ENCODE measurements around the gene CYP2C8.

Gene CYP2C8

GRCh38 chr10:95056744-95057363 is 12.4 kb downstream of the CYP2C8 start:
- H3K4me2 ChIP-seq (ENCODE audit: low read depth, low read length) = no peak overlapping the region
- H3K9me2 ChIP-seq (replicated peaks; ENCODE audit: insufficient read depth, low read length) = no peaks in the 10 kb centered on the region
- H3K79me2 ChIP-seq (ENCODE audit: low read length) = no peaks in the 10 kb centered on the region
- no peaks in the 10 kb centered on the region for H3F3A ChIP-seq (ENCODE audit: insufficient read depth, low read length)
- H3K9ac ChIP-seq (ENCODE audit: low read length) = no peak overlapping the region
- no peak overlapping the region for H3K4me3 ChIP-seq (ENCODE audit: low read length)
- no peak for DNase-seq
- no peaks in the 10 kb centered on the region for H3K36me3 ChIP-seq (replicated peaks; ENCODE audit: insufficient read depth, low read length)
- no peaks in the 10 kb centered on the region for H3K4me1 ChIP-seq (ENCODE audit: low read length)
- H3K27ac ChIP-seq (ENCODE audit: low read length) = no peak overlapping the region
- H2AFZ ChIP-seq (ENCODE audit: low read length) = no peak overlapping the region
- no peaks in the 10 kb centered on the region for H3K9me3 ChIP-seq (replicated peaks; ENCODE audit: insufficient read depth, low read length)
- H4K20me1 ChIP-seq (ENCODE audit: insufficient read depth, low read length) = no peaks in the 10 kb centered on the region
- TF ChIP-seq EZH2 (optimal IDR thresholded peaks at IDR 0.05; ENCODE audit: low read depth, low read length) (no peak), EZH2phosphoT487 (IDR thresholded peaks at IDR 0.05; ENCODE audit: low read length) (no peak)
- no peaks in the 10 kb centered on the region for H3K27me3 ChIP-seq (replicated peaks; ENCODE audit: insufficient read depth, low read length)

DNA sequence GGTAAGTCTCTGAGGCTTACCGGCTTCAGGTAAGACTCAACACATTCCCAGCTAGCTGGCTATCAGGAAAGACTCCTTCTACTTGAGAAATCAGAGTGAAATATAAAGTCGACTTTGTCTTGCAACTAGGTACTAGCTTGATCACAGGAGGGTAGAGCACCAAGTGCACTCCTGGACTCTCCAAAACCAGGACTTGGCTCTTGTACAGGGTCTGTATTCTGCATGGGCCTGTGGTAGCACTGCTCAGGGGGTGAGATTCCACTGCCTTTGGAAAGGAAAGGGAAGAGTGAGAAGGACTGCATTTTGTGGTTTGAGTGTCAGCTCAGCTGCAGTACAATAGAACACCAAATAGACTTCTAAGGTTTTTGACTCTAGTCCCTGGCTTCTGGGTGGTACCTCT is 19.4 kb downstream of the CYP2C8 start:
- Histone ChIP-seq H3K79me2 (ENCODE audit: low read length) (no peaks in the 10 kb centered on the region), H3K27me3 (replicated peaks; ENCODE audit: insufficient read depth, low read length) (no peaks in the 10 kb centered on the region), H3K4me2 (ENCODE audit: low read depth, low read length) (no peak overlapping the region), H3K36me3 (replicated peaks; ENCODE audit: insufficient read depth, low read length) (no peaks in the 10 kb centered on the region), H2AFZ (ENCODE audit: low read length) (no peak overlapping the region), H3F3A (ENCODE audit: insufficient read depth, low read length) (no peaks in the 10 kb centered on the region), H3K9ac (ENCODE audit: low read length) (no peak overlapping the region), H3K4me3 (ENCODE audit: low read length) (no peak overlapping the region), H3K9me2 (replicated peaks; ENCODE audit: insufficient read depth, low read length) (no peaks in the 10 kb centered on the region), H3K9me3 (replicated peaks; ENCODE audit: insufficient read depth, low read length) (no peaks in the 10 kb centered on the region), H3K27ac (ENCODE audit: low read length) (no peak overlapping the region), H3K4me1 (ENCODE audit: low read length) (no peaks in the 10 kb centered on the region), H4K20me1 (ENCODE audit: insufficient read depth, low read length) (no peaks in the 10 kb centered on the region)
- no peak for DNase-seq
- TF ChIP-seq CTCF (IDR thresholded peaks at IDR 0.05; ENCODE audit: low read length) (no peak), EZH2 (optimal IDR thresholded peaks at IDR 0.05; ENCODE audit: low read depth, low read length) (no peak), EZH2phosphoT487 (IDR thresholded peaks at IDR 0.05; ENCODE audit: low read length) (no peak)

GRCh38 chr10:95048206-95048605 is 21.1 kb downstream of the CYP2C8 start:
- H3K4me3 ChIP-seq (ENCODE audit: low read length) = no peak overlapping the region

More at GRCh38 chr10:95048206-95048605, 21.1 kb downstream of the CYP2C8 start:
- no peak overlapping the region for H3K27ac ChIP-seq (ENCODE audit: low read length)
- H4K20me1 ChIP-seq (ENCODE audit: insufficient read depth, low read length) = no peaks in the 10 kb centered on the region
- no peaks in the 10 kb centered on the region for H3K27me3 ChIP-seq (replicated peaks; ENCODE audit: insufficient read depth, low read length)
- no peak overlapping the region for H3K4me2 ChIP-seq (ENCODE audit: low read depth, low read length)
- no peaks in the 10 kb centered on the region for H3F3A ChIP-seq (ENCODE audit: insufficient read depth, low read length)
- H3K9me2 ChIP-seq (replicated peaks; ENCODE audit: insufficient read depth, low read length) = no peaks in the 10 kb centered on the region
- DNase-seq = no peak
- no peaks in the 10 kb centered on the region for H3K9me3 ChIP-seq (replicated peaks; ENCODE audit: insufficient read depth, low read length)
- no peak for TF ChIP-seq EZH2phosphoT487 (IDR thresholded peaks at IDR 0.05; ENCODE audit: low read length)
- no peak for TF ChIP-seq EZH2 (optimal IDR thresholded peaks at IDR 0.05; ENCODE audit: low read depth, low read length)
- no peak for TF ChIP-seq CTCF (IDR thresholded peaks at IDR 0.05; ENCODE audit: low read length)
- no peak overlapping the region for H3K9ac ChIP-seq (ENCODE audit: low read length)
- no peaks in the 10 kb centered on the region for H3K36me3 ChIP-seq (replicated peaks; ENCODE audit: insufficient read depth, low read length)
- H2AFZ ChIP-seq (ENCODE audit: low read length) = no peak overlapping the region
- H3K4me1 ChIP-seq (ENCODE audit: low read length) = no peaks in the 10 kb centered on the region
- no peaks in the 10 kb centered on the region for H3K79me2 ChIP-seq (ENCODE audit: low read length)

Data from MM.1S (cell line).